OCI-LY1 (cell line): ENCODE results near the gene SART3.
A peak's percentile ranks its signal among the peaks of the same experiment; 100 is the strongest.

Source experiments
- CTCF ChIP-seq: fragments of 200-600 bp; sonication (generic), shearing (Covaris generic); IDR thresholded peaks from 2 replicates; pipeline ENCODE4 v1.5.1; 2017; ENCODE audit warnings: mild to moderate bottlenecking, antibody characterized with exemption, low read length, moderate library complexity, mixed read lengths
- EZH2 ChIP-seq: fragments of 200-600 bp; sonication (generic), shearing (Covaris generic); IDR thresholded peaks from 2 replicates; pipeline ENCODE4 v1.8.0; 2017; ENCODE audit warnings: borderline replicate concordance, mixed run types, mild to moderate bottlenecking, antibody characterized with exemption, low read length, moderate library complexity, mixed read lengths

DNA sequence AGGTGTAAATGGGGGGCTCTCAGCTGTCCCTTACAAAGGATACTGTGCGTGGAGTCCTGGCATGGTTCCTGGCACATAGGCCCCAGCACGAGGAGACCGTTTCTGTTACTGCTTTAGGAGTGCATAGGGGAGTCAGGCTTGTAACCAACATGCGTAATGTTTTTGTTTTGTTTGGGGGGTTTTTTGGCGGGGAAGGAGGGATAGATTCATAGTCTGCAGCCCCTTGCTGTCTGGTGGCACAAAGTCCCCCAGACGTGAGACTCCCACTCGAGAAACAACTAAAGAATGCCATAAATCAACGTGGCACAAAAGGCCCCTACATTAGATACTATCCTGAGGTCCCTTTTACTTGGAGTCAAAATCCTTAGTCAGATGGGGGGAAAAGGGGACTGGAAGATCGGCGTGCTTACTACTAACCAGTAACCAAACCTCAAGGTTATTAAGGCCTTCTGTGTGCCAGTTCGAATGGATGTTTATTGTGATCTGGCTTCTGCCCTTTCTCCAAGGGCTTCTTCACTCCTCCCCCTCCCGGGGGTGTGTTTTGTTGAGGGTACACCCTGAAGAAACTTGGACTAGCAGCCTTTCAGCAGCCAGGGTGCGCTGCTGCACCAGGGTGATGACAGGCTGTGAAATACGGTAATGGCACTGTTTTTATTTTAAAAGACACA is 2.3 kb upstream of the SART3 start:
- TF ChIP-seq CTCF (peak; percentile 67), EZH2 (no peak)
